Liver (tissue), 9 donors: ENCODE data around the gene FRMD7. TPM values are rescaled to one million over a fixed set of nuclear protein-coding genes. Genes with fewer than 3 reads are reported as not detected.

Source experiments
- DNase-seq: peaks from one replicate; pipeline ENCODE4 v3.0.0-alpha.2; 2017; ENCODE audit warnings: low spot score
- H3K27ac ChIP-seq, 2 donors: one replicate each; pipeline ENCODE4 v1.7.0; 2013; ENCODE audit warnings: inconsistent platforms in 2 of 2, low read length in 2 of 2, control low read depth in 1 of 2, low read depth in 1 of 2, mild to moderate bottlenecking in 1 of 2
- H3K27me3 ChIP-seq, 4 donors: one replicate each; pipeline versions ENCODE4 v1.6.1 to v1.7.0; 2013; ENCODE audit warnings: low read length in 3 of 4, inconsistent platforms in 1 of 4, mild to moderate bottlenecking in 1 of 4, moderate library complexity in 1 of 4; ENCODE audit not compliant: control insufficient read depth in 4 of 4, insufficient read depth in 4 of 4
- H3K36me3 ChIP-seq, 4 donors: one replicate each; pipeline versions ENCODE4 v1.6.1 to v1.7.0; 2013; ENCODE audit warnings: low read length in 3 of 4, mild to moderate bottlenecking in 3 of 4, low read depth in 1 of 4, moderate library complexity in 1 of 4; ENCODE audit not compliant: control insufficient read depth in 4 of 4, insufficient read depth in 3 of 4
- H3K4me1 ChIP-seq, 4 donors: one replicate each; pipeline versions ENCODE4 v1.6.1 to v1.7.0; 2013; ENCODE audit warnings: low read length in 3 of 4, mild to moderate bottlenecking in 3 of 4, moderate library complexity in 1 of 4; ENCODE audit not compliant: control insufficient read depth in 4 of 4, insufficient read depth in 4 of 4
- H3K4me3 ChIP-seq, 3 donors: one replicate each; pipeline versions ENCODE4 v1.6.1 to v1.7.0; 2013; ENCODE audit warnings: low read length in 3 of 3, control low read depth in 1 of 3, low read depth in 1 of 3, mild to moderate bottlenecking in 1 of 3
- H3K9ac ChIP-seq, 2 donors: one replicate each; pipeline ENCODE4 v1.7.0; 2013; ENCODE audit warnings: low read length in 2 of 2, mild to moderate bottlenecking in 2 of 2, moderate library complexity in 2 of 2, control low read depth in 1 of 2, low read depth in 1 of 2
- H3K9me3 ChIP-seq, 4 donors: one replicate each; pipeline versions ENCODE4 v1.6.1 to v1.7.0; 2013; ENCODE audit warnings: low read length in 3 of 4; ENCODE audit not compliant: control insufficient read depth in 4 of 4
- EGR1 ChIP-seq, 2 donors: IDR thresholded peaks; 2 replicates each; pipeline ENCODE4 v1.6.1; 2016 to 2018; ENCODE audit warnings: antibody characterized with exemption in 2 of 2, low read depth in 2 of 2
- FOXA1 ChIP-seq: IDR thresholded peaks from 2 replicates; pipeline ENCODE4 v1.6.1; 2016; ENCODE audit warnings: antibody characterized with exemption
- FOXA2 ChIP-seq: IDR thresholded peaks from 2 replicates; pipeline ENCODE4 v1.6.1; 2016; ENCODE audit warnings: antibody characterized with exemption
- HNF4A ChIP-seq, 2 donors: conservative IDR thresholded peaks; 2 replicates each; pipeline ENCODE4 v1.6.1; 2016; ENCODE audit warnings: antibody characterized with exemption in 2 of 2, mild to moderate bottlenecking in 2 of 2
- HNF4G ChIP-seq: IDR thresholded peaks from 2 replicates; pipeline ENCODE4 v1.6.1; 2016; ENCODE audit warnings: antibody characterized with exemption
- JUND ChIP-seq, 2 donors: IDR thresholded peaks; 2 replicates each; pipeline ENCODE4 v1.6.1; 2016; ENCODE audit warnings: antibody characterized with exemption in 2 of 2
- NR2F2 ChIP-seq: IDR thresholded peaks from 2 replicates; pipeline ENCODE4 v1.6.1; 2016; ENCODE audit warnings: antibody characterized with exemption
- RAD21 ChIP-seq, 2 donors: IDR thresholded peaks; 2 replicates each; pipeline ENCODE4 v1.6.1; 2016; ENCODE audit warnings: antibody characterized with exemption in 2 of 2, mild to moderate bottlenecking in 2 of 2
- RXRA ChIP-seq, 2 donors: IDR thresholded peaks; 2 replicates each; pipeline ENCODE4 v1.6.1; 2017 to 2018; ENCODE audit warnings: antibody characterized with exemption in 2 of 2, mild to moderate bottlenecking in 1 of 2
- SP1 ChIP-seq: IDR thresholded peaks from 2 replicates; pipeline ENCODE4 v1.6.1; 2018; ENCODE audit warnings: antibody characterized with exemption, mild to moderate bottlenecking
- TAF1 ChIP-seq: conservative IDR thresholded peaks from 2 replicates; pipeline ENCODE4 v1.6.1; 2016; ENCODE audit warnings: antibody characterized with exemption, mild to moderate bottlenecking
- WGBS: extraction: QIAGEN DNeasy Blood & Tissue Kit; methylation state at CpG from one replicate; pipeline ENCODE4 v1.1.7; 2013; 5-methylcytosine and 5-hydroxymethylcytosine counted together
- polyA plus RNA-seq, 2 donors: library from polyadenylated mRNA; stranded (reverse) in 1 of 2; unstranded in 1 of 2; fragments of 200-250 nt in 1 of 2; fragments of >200 nt in 1 of 2; fragmentation: Nextera tagmentation in 1 of 2; extraction: Ambion mirVana in 1 of 2; gene quantifications; one replicate each; pipeline versions ENCODE4 v1.2.1 to v1.2.3, GENCODE V29; 2013 to 2015
- total RNA-seq, 2 donors: library from RNA; depleted of rRNA; stranded (reverse); fragments of >200 nt; gene quantifications; one replicate each; pipeline ENCODE4 v1.2.3, GENCODE V29; 2014
- TF ChIP-seq, protein P1 (sequence below): IDR thresholded peaks from 2 replicates; pipeline ENCODE4 v1.6.1; 2016; ENCODE audit warnings: antibody characterized with exemption
- TF ChIP-seq, protein P2 (sequence below): IDR thresholded peaks from 2 replicates; pipeline ENCODE4 v1.6.1; 2016; ENCODE audit warnings: antibody characterized with exemption, mild to moderate bottlenecking
- TF ChIP-seq, protein P3 (sequence below): fragments of 150-350 bp; IDR thresholded peaks from 2 replicates; pipeline ENCODE4 v1.5.1; 2017; ENCODE audit warnings: improper control_type of control experiment, low read depth, low read length; ENCODE audit not compliant: missing input control
- TF ChIP-seq, protein P4 (sequence below): IDR thresholded peaks from 2 replicates; pipeline ENCODE4 v1.6.1; 2016; ENCODE audit warnings: antibody characterized with exemption
- donor health status: healthy.
- donor health status: healthy.
- donor health status: healthy.
- donor health status: healthy.
- donor health status: healthy.

The FRMD7 gene
- total and polyA plus RNA-seq, 4 donors = 0.03 to 0.14 (median 0.08) TPM; not detected in 1

DNA sequence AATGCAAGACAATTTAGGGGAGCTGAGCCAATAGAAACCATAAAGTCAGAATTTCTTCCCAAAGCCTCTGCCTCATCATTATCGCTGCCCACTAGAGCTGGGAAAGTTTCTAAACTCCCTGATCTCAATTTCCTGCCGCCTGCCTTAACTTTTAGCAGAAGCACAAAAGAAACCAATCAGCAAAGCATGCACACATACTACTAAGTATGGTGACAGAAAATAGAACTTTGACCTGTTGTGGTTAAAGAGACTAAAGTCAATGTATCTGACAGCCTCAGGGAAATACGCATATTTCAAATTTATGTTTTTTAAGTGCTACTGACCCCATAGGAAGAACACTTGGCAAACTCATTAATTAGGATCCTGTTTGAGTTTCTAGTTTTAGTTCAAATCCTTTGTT lies 94.7 kb downstream of the FRMD7 start:
- no peak for DNase-seq
- peaks cover 0 to 3% (median 0%) of the 10 kb centered on the region in 4 donors for H3K4me1 ChIP-seq
- H3K4me3 ChIP-seq = no peak overlapping the region
- H3K27me3 ChIP-seq = peaks cover 0 to 4% (median 0%) of the 10 kb centered on the region in 4 donors
- no peaks in the 10 kb centered on the region for H3K9me3 ChIP-seq
- no peak overlapping the region for H3K9ac ChIP-seq
- WGBS = 84% methylated on average over 3 of the region's 3 CpGs
- H3K27ac ChIP-seq = no peak overlapping the region
- peak; percentile 9 for TF ChIP-seq SP1
- no peak for TF ChIP-seq FOXA1
- TF ChIP-seq, protein P1, sequence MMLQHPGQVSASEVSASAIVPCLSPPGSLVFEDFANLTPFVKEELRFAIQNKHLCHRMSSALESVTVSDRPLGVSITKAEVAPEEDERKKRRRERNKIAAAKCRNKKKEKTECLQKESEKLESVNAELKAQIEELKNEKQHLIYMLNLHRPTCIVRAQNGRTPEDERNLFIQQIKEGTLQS = no peak
- TF ChIP-seq HNF4A (conservative IDR thresholded peaks at IDR 0.05) = peak in 1 of 2 donors; percentile 48
- TF ChIP-seq, protein P2, sequence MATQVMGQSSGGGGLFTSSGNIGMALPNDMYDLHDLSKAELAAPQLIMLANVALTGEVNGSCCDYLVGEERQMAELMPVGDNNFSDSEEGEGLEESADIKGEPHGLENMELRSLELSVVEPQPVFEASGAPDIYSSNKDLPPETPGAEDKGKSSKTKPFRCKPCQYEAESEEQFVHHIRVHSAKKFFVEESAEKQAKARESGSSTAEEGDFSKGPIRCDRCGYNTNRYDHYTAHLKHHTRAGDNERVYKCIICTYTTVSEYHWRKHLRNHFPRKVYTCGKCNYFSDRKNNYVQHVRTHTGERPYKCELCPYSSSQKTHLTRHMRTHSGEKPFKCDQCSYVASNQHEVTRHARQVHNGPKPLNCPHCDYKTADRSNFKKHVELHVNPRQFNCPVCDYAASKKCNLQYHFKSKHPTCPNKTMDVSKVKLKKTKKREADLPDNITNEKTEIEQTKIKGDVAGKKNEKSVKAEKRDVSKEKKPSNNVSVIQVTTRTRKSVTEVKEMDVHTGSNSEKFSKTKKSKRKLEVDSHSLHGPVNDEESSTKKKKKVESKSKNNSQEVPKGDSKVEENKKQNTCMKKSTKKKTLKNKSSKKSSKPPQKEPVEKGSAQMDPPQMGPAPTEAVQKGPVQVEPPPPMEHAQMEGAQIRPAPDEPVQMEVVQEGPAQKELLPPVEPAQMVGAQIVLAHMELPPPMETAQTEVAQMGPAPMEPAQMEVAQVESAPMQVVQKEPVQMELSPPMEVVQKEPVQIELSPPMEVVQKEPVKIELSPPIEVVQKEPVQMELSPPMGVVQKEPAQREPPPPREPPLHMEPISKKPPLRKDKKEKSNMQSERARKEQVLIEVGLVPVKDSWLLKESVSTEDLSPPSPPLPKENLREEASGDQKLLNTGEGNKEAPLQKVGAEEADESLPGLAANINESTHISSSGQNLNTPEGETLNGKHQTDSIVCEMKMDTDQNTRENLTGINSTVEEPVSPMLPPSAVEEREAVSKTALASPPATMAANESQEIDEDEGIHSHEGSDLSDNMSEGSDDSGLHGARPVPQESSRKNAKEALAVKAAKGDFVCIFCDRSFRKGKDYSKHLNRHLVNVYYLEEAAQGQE = no peak
- H3K36me3 ChIP-seq = no peaks in the 10 kb centered on the region

DNA sequence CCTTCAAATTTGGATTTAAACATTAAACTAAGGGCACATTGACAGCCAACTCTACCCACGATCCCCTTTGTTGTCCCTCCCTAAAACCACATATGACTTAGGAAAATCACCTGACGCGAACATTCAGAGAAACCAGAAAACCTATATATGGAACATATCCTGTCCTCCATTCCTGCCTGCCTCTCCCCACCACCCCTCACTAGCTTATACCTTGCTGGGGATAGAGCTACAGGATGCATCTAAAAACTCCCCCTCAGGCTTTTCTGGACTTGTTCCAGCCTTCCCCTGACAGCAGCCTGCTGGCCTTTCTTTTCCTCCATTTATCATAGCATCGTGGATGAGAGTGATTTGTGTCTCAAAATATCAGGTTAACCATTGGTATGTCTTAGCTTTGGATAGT lies 96.0 kb downstream of the FRMD7 start:
- DNase-seq = no peak
- Histone ChIP-seq H3K27ac (no peak overlapping the region), H3K4me1 (no peaks in the 10 kb centered on the region), H3K9ac (no peak overlapping the region), H3K27me3 (peaks cover 0 to 4% (median 0%) of the 10 kb centered on the region in 4 donors), H3K36me3 (no peaks in the 10 kb centered on the region), H3K4me3 (no peak overlapping the region), H3K9me3 (no peaks in the 10 kb centered on the region)
- TF ChIP-seq, protein P3, sequence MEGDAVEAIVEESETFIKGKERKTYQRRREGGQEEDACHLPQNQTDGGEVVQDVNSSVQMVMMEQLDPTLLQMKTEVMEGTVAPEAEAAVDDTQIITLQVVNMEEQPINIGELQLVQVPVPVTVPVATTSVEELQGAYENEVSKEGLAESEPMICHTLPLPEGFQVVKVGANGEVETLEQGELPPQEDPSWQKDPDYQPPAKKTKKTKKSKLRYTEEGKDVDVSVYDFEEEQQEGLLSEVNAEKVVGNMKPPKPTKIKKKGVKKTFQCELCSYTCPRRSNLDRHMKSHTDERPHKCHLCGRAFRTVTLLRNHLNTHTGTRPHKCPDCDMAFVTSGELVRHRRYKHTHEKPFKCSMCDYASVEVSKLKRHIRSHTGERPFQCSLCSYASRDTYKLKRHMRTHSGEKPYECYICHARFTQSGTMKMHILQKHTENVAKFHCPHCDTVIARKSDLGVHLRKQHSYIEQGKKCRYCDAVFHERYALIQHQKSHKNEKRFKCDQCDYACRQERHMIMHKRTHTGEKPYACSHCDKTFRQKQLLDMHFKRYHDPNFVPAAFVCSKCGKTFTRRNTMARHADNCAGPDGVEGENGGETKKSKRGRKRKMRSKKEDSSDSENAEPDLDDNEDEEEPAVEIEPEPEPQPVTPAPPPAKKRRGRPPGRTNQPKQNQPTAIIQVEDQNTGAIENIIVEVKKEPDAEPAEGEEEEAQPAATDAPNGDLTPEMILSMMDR = no peak
- 79% methylated on average over 4 of the region's 4 CpGs for WGBS

DNA sequence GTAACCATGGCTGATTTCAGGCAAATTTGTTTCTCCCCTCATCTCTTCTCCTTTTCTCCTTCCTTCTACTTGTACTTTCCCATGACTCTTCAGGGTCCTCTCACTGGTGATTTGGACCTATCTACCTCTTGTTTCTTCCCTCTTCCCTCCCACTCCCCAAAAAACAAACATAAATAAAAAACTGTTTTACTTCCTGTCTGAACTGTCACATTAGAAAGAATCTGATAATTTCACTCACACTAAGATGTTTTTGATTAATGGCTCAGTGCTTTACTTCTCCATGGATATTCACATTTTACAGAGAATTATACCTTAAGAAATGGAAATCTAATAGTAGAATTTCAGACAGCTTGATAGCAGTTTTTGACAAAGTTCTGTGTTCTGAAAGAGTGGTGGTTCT lies 97.6 kb downstream of the FRMD7 start:
- H3K4me1 ChIP-seq = no peaks in the 10 kb centered on the region
- DNase-seq = no peak
- H3K27ac ChIP-seq = no peak overlapping the region
- no peaks in the 10 kb centered on the region for H3K9me3 ChIP-seq
- H3K36me3 ChIP-seq = no peaks in the 10 kb centered on the region
- H3K4me3 ChIP-seq = no peak overlapping the region
- no peak overlapping the region for H3K9ac ChIP-seq
- no peak for TF ChIP-seq FOXA2
- TF ChIP-seq, protein P2 = no peak
- no peak for TF ChIP-seq JUND (IDR thresholded peaks at IDR 0.05)
- TF ChIP-seq NR2F2 = no peak
- TF ChIP-seq, protein P3 = no peak
- TF ChIP-seq RXRA (IDR thresholded peaks at IDR 0.05) = no peak
- no peak for TF ChIP-seq EGR1 (IDR thresholded peaks at IDR 0.05; ENCODE audit: low read depth in 2 of 2)
- no peak for TF ChIP-seq HNF4G
- no peak for TF ChIP-seq HNF4A (conservative IDR thresholded peaks at IDR 0.05)
- TF ChIP-seq, protein P4, sequence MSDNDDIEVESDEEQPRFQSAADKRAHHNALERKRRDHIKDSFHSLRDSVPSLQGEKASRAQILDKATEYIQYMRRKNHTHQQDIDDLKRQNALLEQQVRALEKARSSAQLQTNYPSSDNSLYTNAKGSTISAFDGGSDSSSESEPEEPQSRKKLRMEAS = no peak
- no peak for TF ChIP-seq TAF1
- TF ChIP-seq RAD21 (IDR thresholded peaks at IDR 0.05) = no peak
- TF ChIP-seq, protein P1 = no peak
- TF ChIP-seq SP1 = no peak
- peaks cover 0 to 4% (median 0%) of the 10 kb centered on the region in 4 donors for H3K27me3 ChIP-seq
